Measurements from ENCODE around the gene OR1K1. TPM values are rescaled to one million over a fixed set of nuclear protein-coding genes. Genes with fewer than 3 reads are reported as not detected.

OR1K1 gene
- total and polyA plus RNA-seq, 2 experiments from 2014 or later: not detected

- H3K4me3 ChIP-seq: no peak overlapping the region
- H3K79me2 ChIP-seq: no peaks in the 10 kb centered on the region
- no peak for TF ChIP-seq EZH2phosphoT487 (IDR thresholded peaks at IDR 0.05; ENCODE audit: low read depth, severe bottlenecking, unreplicated experiment)
- TF ChIP-seq CTCF (IDR thresholded peaks at IDR 0.05; ENCODE audit: poor library complexity): no peak
- TF ChIP-seq EZH2 (IDR thresholded peaks at IDR 0.05; ENCODE audit: borderline replicate concordance): no peak
- no peak for DNase-seq (ENCODE audit: low spot score)
- H3K9me2 ChIP-seq (replicated peaks; ENCODE audit: insufficient read depth): no peaks in the 10 kb centered on the region
- no peak overlapping the region for H3K27ac ChIP-seq
- no peaks in the 10 kb centered on the region for H3K36me3 ChIP-seq (replicated peaks; ENCODE audit: insufficient read depth, low read depth)
- H2AFZ ChIP-seq: no peak overlapping the region
- no peaks in the 10 kb centered on the region for H4K20me1 ChIP-seq (ENCODE audit: insufficient read depth, poor library complexity, severe bottlenecking)
- 59% methylated on average over 4 of the region's 4 CpGs for WGBS (ENCODE audit: low lambda C conversion rate, missing lambda C conversion rate)
- no peaks in the 10 kb centered on the region for H3K27me3 ChIP-seq
- no peaks in the 10 kb centered on the region for H3K4me1 ChIP-seq (ENCODE audit: insufficient read depth)
- no peak overlapping the region for H3K4me2 ChIP-seq
- H3K9me3 ChIP-seq (ENCODE audit: low read depth): no peaks in the 10 kb centered on the region
Observed at GRCh38 chr9:122780026-122780425, 19.9 kb upstream of the OR1K1 start.

GRCh38 chr9:122781671-122782070 lies 18.3 kb upstream of the OR1K1 start:
- no peaks in the 10 kb centered on the region for H3K4me1 ChIP-seq (ENCODE audit: insufficient read depth)
- no peak for DNase-seq (ENCODE audit: low spot score)
- no peaks in the 10 kb centered on the region for H3K9me3 ChIP-seq (ENCODE audit: low read depth)
- H3K4me2 ChIP-seq: no peak overlapping the region
- H3K9me2 ChIP-seq (replicated peaks; ENCODE audit: insufficient read depth): no peaks in the 10 kb centered on the region
- TF ChIP-seq EZH2phosphoT487 (IDR thresholded peaks at IDR 0.05; ENCODE audit: low read depth, severe bottlenecking, unreplicated experiment) (no peak), EZH2 (IDR thresholded peaks at IDR 0.05; ENCODE audit: borderline replicate concordance) (no peak), CTCF (IDR thresholded peaks at IDR 0.05; ENCODE audit: poor library complexity) (no peak)
- no peaks in the 10 kb centered on the region for H3K27me3 ChIP-seq
- H3K36me3 ChIP-seq (replicated peaks; ENCODE audit: insufficient read depth, low read depth): no peaks in the 10 kb centered on the region
- no peak overlapping the region for H2AFZ ChIP-seq
- H3K79me2 ChIP-seq: no peaks in the 10 kb centered on the region
- H4K20me1 ChIP-seq (ENCODE audit: insufficient read depth, poor library complexity, severe bottlenecking): no peaks in the 10 kb centered on the region
- no peak overlapping the region for H3K27ac ChIP-seq
- WGBS (ENCODE audit: low lambda C conversion rate, missing lambda C conversion rate): 49% methylated on average over 3 of the region's 3 CpGs
- H3K4me3 ChIP-seq: no peak overlapping the region

- Histone ChIP-seq H3K4me2 (no peak overlapping the region), H3K9me2 (replicated peaks; ENCODE audit: insufficient read depth) (no peaks in the 10 kb centered on the region), H3K4me1 (ENCODE audit: insufficient read depth) (no peaks in the 10 kb centered on the region)
Observed at GRCh38 chr9:122785269-122785668, 14.7 kb upstream of the OR1K1 start.

More at GRCh38 chr9:122785269-122785668, 14.7 kb upstream of the OR1K1 start:
- DNase-seq (ENCODE audit: low spot score): no peak
- TF ChIP-seq EZH2phosphoT487 (IDR thresholded peaks at IDR 0.05; ENCODE audit: low read depth, severe bottlenecking, unreplicated experiment): no peak
- TF ChIP-seq EZH2 (IDR thresholded peaks at IDR 0.05; ENCODE audit: borderline replicate concordance): no peak
- no peak for TF ChIP-seq CTCF (IDR thresholded peaks at IDR 0.05; ENCODE audit: poor library complexity)
- no peaks in the 10 kb centered on the region for H3K79me2 ChIP-seq
- no peaks in the 10 kb centered on the region for H3K9me3 ChIP-seq (ENCODE audit: low read depth)
- H3K36me3 ChIP-seq (replicated peaks; ENCODE audit: insufficient read depth, low read depth): no peaks in the 10 kb centered on the region
- H3K27ac ChIP-seq: no peak overlapping the region
- H4K20me1 ChIP-seq (ENCODE audit: insufficient read depth, poor library complexity, severe bottlenecking): no peaks in the 10 kb centered on the region
- H2AFZ ChIP-seq: no peak overlapping the region
- no peaks in the 10 kb centered on the region for H3K27me3 ChIP-seq
- H3K4me3 ChIP-seq: no peak overlapping the region
